ENCODE results near the gene EML1.
A peak's percentile ranks its signal among the peaks of the same experiment; 100 is the strongest.

The EML1 gene, protein sequence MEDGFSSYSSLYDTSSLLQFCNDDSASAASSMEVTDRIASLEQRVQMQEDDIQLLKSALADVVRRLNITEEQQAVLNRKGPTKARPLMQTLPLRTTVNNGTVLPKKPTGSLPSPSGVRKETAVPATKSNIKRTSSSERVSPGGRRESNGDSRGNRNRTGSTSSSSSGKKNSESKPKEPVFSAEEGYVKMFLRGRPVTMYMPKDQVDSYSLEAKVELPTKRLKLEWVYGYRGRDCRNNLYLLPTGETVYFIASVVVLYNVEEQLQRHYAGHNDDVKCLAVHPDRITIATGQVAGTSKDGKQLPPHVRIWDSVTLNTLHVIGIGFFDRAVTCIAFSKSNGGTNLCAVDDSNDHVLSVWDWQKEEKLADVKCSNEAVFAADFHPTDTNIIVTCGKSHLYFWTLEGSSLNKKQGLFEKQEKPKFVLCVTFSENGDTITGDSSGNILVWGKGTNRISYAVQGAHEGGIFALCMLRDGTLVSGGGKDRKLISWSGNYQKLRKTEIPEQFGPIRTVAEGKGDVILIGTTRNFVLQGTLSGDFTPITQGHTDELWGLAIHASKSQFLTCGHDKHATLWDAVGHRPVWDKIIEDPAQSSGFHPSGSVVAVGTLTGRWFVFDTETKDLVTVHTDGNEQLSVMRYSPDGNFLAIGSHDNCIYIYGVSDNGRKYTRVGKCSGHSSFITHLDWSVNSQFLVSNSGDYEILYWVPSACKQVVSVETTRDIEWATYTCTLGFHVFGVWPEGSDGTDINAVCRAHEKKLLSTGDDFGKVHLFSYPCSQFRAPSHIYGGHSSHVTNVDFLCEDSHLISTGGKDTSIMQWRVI

DNA sequence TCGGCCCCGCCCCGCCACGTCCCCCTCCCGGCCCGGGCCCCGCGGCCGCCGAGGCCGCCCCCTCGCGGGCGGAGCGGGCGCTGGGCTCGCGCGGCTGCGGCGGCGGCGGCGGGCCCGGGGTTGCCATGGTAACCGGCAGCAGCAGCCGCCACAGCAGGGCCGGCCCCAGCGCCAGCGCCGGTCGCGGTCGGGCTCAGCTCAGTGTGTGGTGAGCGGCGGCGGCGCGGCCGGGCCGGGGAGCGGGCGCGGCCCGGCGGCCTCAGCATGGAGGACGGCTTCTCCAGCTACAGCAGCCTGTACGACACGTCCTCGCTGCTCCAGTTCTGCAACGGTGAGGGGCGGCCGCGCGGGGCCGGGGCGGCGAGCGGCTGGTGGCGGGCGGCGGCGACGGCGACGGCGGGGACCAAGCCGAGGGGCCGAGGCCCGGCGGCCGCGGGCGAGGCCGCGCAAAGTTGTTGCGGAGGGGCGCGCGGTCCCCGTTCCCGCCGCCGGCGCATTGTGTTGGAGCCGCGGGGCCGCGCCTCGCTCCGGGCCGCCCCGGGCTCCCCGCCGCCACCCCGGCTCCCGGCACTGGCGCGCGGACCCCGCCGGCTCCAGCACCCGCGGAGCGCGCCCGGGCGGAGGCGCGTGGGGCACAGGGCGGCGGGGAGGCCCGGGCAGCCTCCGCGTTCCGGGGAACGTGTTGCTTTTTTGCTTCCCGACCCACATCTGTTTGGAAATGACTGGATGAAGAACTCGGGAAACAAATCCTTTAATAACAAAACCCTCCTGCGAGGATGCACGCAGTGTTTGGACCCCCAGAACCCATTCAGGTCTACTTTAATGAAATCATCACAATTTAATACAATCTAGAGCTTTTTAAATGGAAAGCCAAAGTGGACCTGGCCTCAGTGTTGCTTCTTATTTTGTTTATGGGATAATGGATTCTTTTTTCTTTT lies at the start of gene EML1:
EML1 (plus strand) TSS at position 201 of the 938 bp plus-strand sequence; CDS start at position 265, 64 bp downstream.
- peak; percentile 50 for DNase-seq

DNA sequence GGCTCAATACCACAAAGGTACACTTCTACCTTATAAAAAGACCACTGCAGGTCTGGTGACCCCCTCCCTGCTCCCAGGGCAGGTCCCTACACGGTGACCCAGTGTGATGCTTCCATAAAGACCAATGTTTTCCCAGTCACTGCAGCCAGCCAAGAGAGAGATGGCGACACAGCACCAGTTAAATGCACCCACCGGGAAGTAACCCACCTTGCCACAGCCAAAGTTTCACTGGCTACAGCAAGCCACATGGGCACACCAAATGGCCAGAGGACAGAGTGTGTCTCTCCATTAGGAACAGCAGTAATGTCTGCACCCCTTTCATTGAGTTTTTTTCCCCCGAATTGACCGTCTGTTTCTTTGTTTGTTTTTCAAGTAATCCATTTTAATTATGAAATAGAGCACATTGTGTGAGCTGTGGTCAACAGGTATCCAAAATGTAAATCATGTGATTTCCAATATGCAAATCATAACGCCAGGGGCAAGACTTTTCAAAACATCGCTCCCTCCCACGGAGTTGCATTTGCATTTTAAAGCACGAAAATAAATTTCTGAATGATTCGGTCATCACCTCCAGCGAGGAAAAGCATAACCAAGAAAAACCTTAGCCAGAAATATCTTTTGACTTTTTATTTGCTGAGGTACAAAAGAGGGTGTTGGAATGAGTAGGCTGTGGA lies 48.9 kb upstream of the EML1 start:
- no peak for DNase-seq

DNA sequence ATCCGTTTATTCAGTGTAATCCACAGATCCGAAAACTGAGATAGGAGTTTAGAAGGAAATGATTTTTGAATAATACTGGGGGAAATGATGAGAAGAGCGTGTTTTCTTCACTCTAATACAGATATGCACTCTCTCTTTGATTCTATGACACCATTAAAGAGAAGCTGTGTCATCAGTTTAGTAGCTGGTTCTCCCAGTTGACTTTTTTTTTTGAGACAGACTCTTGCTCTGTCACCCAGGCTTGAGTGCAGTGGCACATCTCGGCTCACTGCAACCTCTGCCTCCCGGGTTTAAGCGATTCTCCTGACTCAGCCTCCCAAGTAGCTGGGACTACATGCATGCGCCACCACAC lies 48.4 kb upstream of the EML1 start:
- no peak for DNase-seq

GRCh38 chr14:99745307-99745951 lies 47.8 kb upstream of the EML1 start:
- DNase-seq = no peak

DNA sequence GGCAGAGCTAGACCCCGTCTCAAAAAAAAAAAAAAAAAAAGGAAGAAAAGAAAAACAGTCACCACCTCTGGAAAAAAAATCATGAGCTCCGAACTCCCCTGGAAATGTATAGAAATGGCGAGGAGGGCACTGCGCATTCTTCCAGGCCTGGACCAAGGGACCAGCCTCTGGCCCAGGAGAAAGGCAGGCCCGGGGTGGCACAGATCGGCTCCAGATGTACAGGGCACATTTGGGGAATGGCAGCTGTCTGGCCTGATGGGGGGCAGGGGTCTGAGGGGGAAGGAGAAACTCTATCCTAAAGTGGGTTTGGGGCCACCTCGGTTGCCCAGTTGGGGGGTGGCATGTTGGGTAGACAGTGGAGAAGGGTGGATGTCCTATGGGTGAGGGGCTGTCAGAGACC lies 46.0 kb upstream of the EML1 start:
- DNase-seq = no peak

DNA sequence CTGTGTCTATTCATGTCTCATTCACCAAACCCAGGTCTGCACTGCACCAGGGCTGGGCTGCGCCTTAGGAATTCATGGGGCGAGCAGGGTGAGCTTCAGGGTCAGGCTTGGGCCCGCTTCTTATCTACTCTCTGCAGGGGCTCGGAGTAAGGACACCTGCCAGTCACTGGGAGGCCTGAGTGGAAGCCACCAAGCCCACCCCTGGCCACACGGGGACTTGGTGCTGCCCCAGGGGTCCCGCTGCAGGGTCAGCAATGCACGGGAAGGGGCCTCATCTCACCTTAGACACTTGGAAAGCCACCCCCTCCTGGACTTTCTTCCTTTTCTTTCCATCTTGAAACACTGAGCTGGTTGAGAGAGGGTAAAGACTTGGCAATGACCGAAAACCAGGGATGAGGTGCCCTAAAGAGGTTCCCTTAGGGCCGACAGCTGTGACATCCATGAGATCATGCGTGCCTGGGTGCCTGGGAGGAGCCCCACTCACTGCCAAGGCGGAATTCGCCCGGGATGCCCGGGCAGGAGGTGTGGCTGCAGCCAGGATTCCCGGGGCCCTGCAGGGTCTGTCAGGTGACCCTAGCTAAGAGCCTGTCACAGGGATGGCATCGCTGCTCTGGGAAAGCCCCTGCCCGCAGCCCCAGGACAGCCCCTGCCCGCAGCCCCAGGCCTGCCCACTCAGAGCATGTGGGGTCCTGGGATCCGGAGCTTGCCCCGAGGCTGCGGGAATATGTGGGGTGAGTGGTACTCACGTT lies 45.5 kb upstream of the EML1 start:
- no peak for DNase-seq

DNA sequence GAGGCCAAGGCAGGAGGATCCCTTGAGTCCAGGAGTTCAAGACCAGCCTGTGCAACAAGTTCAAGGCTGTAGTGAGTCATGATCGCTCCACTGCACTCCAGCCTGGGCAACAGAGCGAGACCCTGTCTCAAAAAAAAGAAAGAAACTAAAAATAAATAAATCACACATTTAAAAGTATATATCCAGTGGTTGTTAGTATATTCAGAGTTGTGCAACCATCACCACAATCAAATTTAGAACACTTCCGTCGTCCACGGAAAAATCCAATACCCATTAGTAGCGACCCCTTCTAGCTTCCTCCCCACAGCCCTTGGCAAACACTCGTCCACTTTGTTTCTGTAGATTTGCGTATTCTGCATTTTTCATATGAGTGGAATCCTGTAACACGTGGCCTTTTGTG lies 44.7 kb upstream of the EML1 start:
- no peak for DNase-seq

DNA sequence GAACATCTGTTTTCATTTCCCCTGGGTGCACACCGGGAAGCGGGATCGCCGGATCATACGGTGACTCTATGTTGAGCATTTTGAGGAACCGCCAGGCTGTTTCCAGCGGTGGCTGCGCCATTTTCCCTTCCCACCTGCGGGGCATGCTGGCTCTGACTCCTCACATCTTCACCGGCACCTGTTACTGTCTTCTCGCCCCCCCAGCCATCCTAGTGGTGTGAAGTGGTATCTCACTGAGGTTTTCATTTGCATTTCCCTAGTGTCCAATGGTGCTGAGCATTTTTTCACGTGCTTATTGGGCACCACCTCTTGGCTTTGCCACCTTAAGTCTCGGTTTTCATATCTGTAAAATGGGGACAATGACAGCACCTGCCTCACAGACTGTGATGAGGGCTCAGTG lies 44.1 kb upstream of the EML1 start:
- no peak for DNase-seq

GRCh38 chr14:99749763-99750715 lies 43.2 kb upstream of the EML1 start:
- no peak for DNase-seq

GRCh38 chr14:99750746-99751450 lies 42.3 kb upstream of the EML1 start:
- DNase-seq = no peak

- DNase-seq = no peak
Measured at GRCh38 chr14:99751539-99752485, 41.4 kb upstream of the EML1 start.

DNA sequence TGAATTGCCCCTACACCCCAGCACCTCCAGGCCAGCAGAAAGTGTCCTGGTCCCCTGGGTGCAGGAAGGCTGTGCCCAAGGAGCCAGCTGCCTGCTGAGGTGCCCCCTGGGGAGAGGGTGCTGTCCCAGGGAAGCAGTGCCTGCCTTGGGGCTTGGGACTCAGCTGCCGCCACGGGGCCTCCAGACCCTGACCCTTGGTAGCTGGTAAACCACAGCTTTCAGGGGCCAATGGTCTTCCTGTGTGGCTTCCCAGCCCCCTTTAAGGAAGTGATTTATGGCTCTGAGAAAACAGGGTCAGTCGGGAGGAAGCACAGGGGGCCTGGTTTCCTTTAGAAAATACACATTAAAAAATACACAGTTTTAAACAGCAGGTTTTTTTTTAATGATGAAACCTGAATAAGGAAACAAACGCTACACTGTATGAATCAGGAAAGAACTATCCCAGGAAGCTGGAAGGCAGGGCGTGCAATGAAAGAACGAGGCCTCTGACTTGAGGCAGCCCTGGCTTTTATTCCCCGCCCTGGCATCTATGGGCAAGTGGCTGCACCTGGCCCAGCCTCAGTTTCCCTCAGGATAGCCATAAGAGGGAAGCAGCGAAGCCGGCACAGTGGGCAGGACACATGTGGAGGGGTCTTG lies 40.6 kb upstream of the EML1 start:
- no peak for DNase-seq

GRCh38 chr14:99753225-99754140 lies 39.7 kb upstream of the EML1 start:
- no peak for DNase-seq

DNA sequence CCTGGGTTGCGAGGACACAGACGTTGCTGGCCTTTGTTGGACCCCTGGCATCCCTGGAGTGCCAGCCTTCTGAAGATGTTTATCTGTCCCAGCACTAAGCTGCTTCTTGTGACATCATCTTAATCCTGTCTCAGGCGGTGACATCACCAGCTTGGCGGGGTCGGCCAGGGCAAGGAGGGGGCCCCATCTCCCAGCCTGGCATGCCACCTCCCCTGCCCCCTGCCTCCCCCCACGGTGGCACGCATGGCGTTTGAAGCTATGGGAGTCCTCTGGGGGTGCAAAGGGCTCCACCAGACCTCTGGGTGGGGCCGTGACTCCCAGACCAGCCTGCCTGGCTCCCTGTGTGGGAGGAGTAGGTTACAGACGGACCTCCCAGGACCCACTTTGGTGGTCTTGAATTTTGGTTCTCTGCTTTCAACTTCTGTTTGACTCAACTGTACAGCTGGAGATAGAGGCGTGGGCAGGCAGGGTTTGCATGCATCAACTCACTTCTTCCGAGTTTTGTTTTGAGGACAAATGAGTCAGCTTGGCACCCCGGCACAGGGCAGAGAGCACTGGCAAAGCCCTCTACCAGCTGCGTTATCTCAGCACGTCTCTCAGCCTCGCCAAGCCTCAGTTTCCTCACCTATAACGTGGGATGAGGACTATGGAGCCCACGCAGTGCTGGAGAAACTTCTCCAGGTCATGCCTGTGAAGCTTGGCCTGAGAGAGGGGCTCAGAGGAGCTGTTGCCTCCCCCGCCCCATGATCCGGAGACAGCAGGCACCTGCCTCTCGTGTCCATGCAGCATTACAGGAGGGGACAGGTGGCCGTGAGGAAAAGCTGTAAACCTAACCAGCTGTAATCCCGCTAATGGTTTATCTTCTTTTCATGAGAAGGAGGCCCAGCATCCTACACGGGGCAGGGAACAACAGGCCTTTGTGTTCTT lies 38.8 kb upstream of the EML1 start:
- no peak for DNase-seq

- DNase-seq = no peak
Measured at GRCh38 chr14:99755068-99755405, 38.2 kb upstream of the EML1 start.
